Spleen (tissue), 7 donors: Measurements from ENCODE around the gene GATA6.
A peak's percentile ranks its signal among the peaks of the same experiment; 100 is the strongest.

Experiments
- CTCF ChIP-seq, 11 experiments: fragments of 200-600 bp in 7 of 11; fragments of 450-650 bp in 4 of 11; sonication (generic) in 4 of 11; IDR thresholded peaks in 8 of 11; conservative IDR thresholded peaks in 3 of 11; 1 replicate in 7 of 11; 2 replicates in 4 of 11; pipeline versions ENCODE4 v1.4.0 to v1.8.0; 2016 to 2021; ENCODE audit warnings: antibody characterized with exemption in 11 of 11, inconsistent platforms in 4 of 11, mild to moderate bottlenecking in 1 of 11
- POLR2A ChIP-seq, 3 donors: fragments of 450-650 bp; IDR thresholded peaks; one replicate each; pipeline ENCODE4 v1.5.1; 2017; ENCODE audit warnings: antibody characterized with exemption in 3 of 3, mild to moderate bottlenecking in 1 of 3
- donor health status: DM: no; HTN: no; CAD: no; lungs with moderate emphysema.
- donor health status: DM: no; HTN: no; CAD: no.
- donor health status: DM: no; HTN: no; CAD: no.

- peak in 1 of 3 donors; percentile 37 for TF ChIP-seq POLR2A (IDR thresholded peaks at IDR 0.05)
- TF ChIP-seq CTCF (IDR thresholded peaks at IDR 0.05 in 8 of 11, conservative IDR thresholded peaks at IDR 0.05 in 3 of 11), result no peak
These were observed 1.7 kb upstream of the GATA6 start for GRCh38 chr18:22167471-22168241.
